Adrenal gland (tissue), 19 donors: ENCODE results near the gene ORM2. TPM values are rescaled to one million over a fixed set of nuclear protein-coding genes. Genes with fewer than 3 reads are reported as not detected.
"Not testable (repeated sequence)": the region's sequence is repeated elsewhere in the genome, so short reads cannot be mapped to it uniquely, and the experiment has no call there.

ENCODE experiments used
- DNase-seq, 7 donors: peaks; one replicate each; pipeline ENCODE4 v3.0.0-alpha.2; 2019 to 2020
- H3K27ac ChIP-seq, 5 donors: fragments of 200-600 bp; sonication (generic) in 4 of 5; 1 replicate in 3 of 5; 2 replicates in 2 of 5; pipeline versions ENCODE4 v1.5.1 to v1.8.0; 2016 to 2020; ENCODE audit warnings: mild to moderate bottlenecking in 1 of 5
- H3K27me3 ChIP-seq: fragments of 200-600 bp; 2 replicates; pipeline ENCODE4 v1.8.0; 2021
- H3K36me3 ChIP-seq, 2 donors: fragments of 200-600 bp; replicated peaks in 1 of 2; 1 replicate in 1 of 2; 2 replicates in 1 of 2; pipeline versions ENCODE4 v1.5.1 to v1.8.0; 2018 to 2022
- H3K4me1 ChIP-seq, 2 donors: fragments of 200-600 bp; replicated peaks in 1 of 2; 1 replicate in 1 of 2; 2 replicates in 1 of 2; pipeline versions ENCODE4 v1.5.1 to v1.8.0; 2018 to 2021
- H3K4me3 ChIP-seq, 4 donors: fragments of 200-600 bp; sonication (generic) in 3 of 4; one replicate each; pipeline ENCODE4 v1.5.1; 2016 to 2018
- H3K9me3 ChIP-seq, 3 donors: fragments of 200-600 bp; sonication (generic) in 1 of 3; replicated peaks in 1 of 3; 1 replicate in 2 of 3; 2 replicates in 1 of 3; pipeline versions ENCODE4 v1.5.1 to v1.8.0; 2016 to 2021
- POLR2A ChIP-seq, 2 donors: fragments of 450-650 bp; IDR thresholded peaks; one replicate each; pipeline ENCODE4 v1.6.1; 2017; ENCODE audit warnings: antibody characterized with exemption in 2 of 2, mild to moderate bottlenecking in 2 of 2, moderate library complexity in 1 of 2
- WGBS, 4 donors: extraction: QIAGEN DNeasy Blood & Tissue Kit in 2 of 4; methylation state at CpG; one replicate each; pipeline versions ENCODE4 v1.1.5 to v1.1.7; 2013 to 2017; 5-methylcytosine and 5-hydroxymethylcytosine counted together
- intact Hi-C, 2 donors: fragments of 100-400 bp; cut with DNase I; formaldehyde crosslinking; loops; one replicate each; pipeline versions ENCODE4 v1.14.1 to v1.15.0; 2022 to 2023
- long read RNA-seq, 10 donors: library from polyadenylated mRNA in 3 of 10; unstranded in 2 of 10; stranded (forward) in 1 of 10; transcript quantifications; one replicate each; pipeline ENCODE4 v2.0.0 and lab custom pipeline, GENCODE V29; 2021 to 2026
- polyA plus RNA-seq, 3 donors: library from polyadenylated mRNA; stranded (reverse); fragments of 200-250 nt in 2 of 3; fragments of 350-450 nt in 1 of 3; fragmentation: Illumina TruSeq in 1 of 3; extraction: RNeasy Lipid Tissue Mini Kit (QIAGEN cat#74804) in 1 of 3; gene quantifications; one replicate each; pipeline ENCODE4 v1.2.3, GENCODE V29; 2013 to 2014
- total RNA-seq, 9 donors: library from RNA; depleted of rRNA in 4 of 9; stranded (reverse); fragments of >200 nt in 4 of 9; fragments of 120-200 nt in 1 of 9; fragmentation: NEBNext Ultra II Directional in 1 of 9; extraction: Animal tissue kit (Norgen Biotek cat#: 25700) in 1 of 9; gene quantifications; one replicate each; pipeline versions ENCODE4 v1.1.0 to v1.2.4, GENCODE V29; 2013 to 2023
- TF ChIP-seq, protein P1 (sequence below), 6 experiments: fragments of 450-650 bp in 4 of 6; fragments of 200-600 bp in 2 of 6; sonication (generic) in 1 of 6; IDR thresholded peaks; 1 replicate in 5 of 6; 2 replicates in 1 of 6; pipeline versions ENCODE4 v1.5.1 to v1.8.0; 2016 to 2021; ENCODE audit warnings: antibody characterized with exemption in 6 of 6, mild to moderate bottlenecking in 2 of 6, moderate library complexity in 1 of 6
- donor health status: healthy with polysubstance abuse.
- donor health status: Bipolar disorder and iron deficiency.
- donor health status: DM: yes; HTN: yes; CAD: no.
- donor health status: DM: no; HTN: no; CAD: no.
- donor health status: DM: no; HTN: no; CAD: no.
- donor health status: DM: yes; HTN: yes; CAD: no.

ORM2 gene
- total RNA-seq (1 to 10 TPM in 5 of 9 donors, under 1 TPM in 1, not detected in 3; 0.60 to 6.8 (median 1.8) TPM), polyA plus RNA-seq (10 to 100 TPM in 1 of 3 donors, 1 to 10 TPM in 1, under 1 TPM in 1; 0.88 to 16.2 (median 1.3) TPM)
- long read RNA-seq, donor 1: 0 reads
- long read RNA-seq, donor 2: 0 reads
- long read RNA-seq, donor 3: 0 reads
- long read RNA-seq, donor 4, partial matches to known transcripts: 0 of 3 reads
- long read RNA-seq, donor 4, other reads (novel, unspliced or antisense): 0 of 3 reads
- long read RNA-seq, donor 5, partial matches to known transcripts: 0 of 4 reads
- long read RNA-seq, donor 5, other reads (novel, unspliced or antisense): 0 of 4 reads
- long read RNA-seq, donor 6: 0 reads
- long read RNA-seq, donor 7: 0 reads
- long read RNA-seq, donor 8, partial matches to known transcripts: 0 of 1 reads
- long read RNA-seq, donor 8, other reads (novel, unspliced or antisense): 0 of 1 reads
- long read RNA-seq, donor 9: 0 reads
- long read RNA-seq, donor 10: 0 reads

DNA sequence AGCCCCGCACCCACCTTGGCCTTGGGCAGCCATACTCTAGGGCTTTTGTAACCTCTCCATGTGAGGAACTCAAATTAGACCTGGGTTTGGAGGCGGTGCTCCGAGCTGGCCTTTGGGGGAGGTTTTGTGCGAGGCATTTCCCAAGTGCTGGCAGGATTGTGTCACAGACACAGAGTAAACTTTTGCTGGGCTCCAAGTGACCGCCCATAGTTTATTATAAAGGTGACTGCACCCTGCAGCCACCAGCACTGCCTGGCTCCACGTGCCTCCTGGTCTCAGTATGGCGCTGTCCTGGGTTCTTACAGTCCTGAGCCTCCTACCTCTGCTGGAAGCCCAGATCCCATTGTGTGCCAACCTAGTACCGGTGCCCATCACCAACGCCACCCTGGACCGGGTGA, at the start of gene ORM2:
Gene ORM2, plus strand, starts transcription at position 245 of the 398 bp plus-strand sequence. Its CDS starts 36 bp downstream, at position 281.
- H3K27ac ChIP-seq, DNase-seq, H3K9me3 ChIP-seq, intact Hi-C loops, H3K36me3 ChIP-seq, H3K27me3 ChIP-seq, H3K4me1 ChIP-seq, H3K4me3 ChIP-seq: not testable (repeated sequence)
- no CpG with 5 or more reads among the region's 10 CpGs for WGBS, 4 donors

DNA sequence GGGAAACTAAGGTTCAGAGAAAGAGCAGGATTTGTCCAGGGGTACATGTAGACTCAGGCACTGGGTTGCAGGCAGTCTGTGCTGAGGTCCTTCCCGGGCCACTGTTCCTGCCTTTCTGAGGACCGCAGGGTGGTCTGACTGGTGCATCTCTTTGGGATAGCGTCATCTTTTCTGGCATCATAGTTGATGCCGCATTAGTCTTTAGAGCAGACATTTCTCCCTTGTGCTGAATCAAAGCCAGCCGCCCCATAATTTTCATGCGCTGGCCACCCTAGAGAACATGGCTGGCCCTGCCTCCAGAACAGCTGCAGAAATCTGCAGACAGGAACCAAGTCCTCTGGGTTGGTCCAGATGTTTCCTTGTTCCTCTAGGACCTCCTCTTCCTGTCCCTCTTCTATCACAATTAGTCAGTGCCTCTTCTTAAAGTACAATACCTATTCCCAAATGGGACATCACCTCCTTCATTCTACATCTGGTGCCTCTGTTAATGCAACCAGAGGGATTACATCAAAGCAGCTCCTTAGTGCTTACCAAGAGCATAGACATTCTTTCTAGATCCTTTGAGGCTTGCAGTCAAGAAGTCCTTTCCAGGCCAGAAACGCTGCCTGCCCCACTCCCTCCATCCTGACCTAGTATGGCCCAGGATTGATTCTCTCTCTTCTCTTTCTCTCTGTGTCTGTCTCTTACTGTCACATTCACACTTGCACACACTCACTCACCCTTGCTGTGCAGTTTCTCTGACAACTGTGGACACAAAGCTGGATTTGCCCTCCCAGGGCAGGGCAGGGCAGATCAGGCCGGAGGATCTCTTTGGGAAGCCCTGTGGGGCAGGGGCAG, 48.8 kb upstream of the ORM2 start:
- H3K27ac ChIP-seq: peak overlapping the region in 2 of 5 donors; percentile 58 to 76
- no peak overlapping the region for H3K4me3 ChIP-seq
- DNase-seq: peak in 2 of 7 donors; percentile 4 to 10
- no peaks in the 10 kb centered on the region for H3K27me3 ChIP-seq
- H3K4me1 ChIP-seq: peaks cover 0 to 21% of the 10 kb centered on the region in 2 donors
- H3K9me3 ChIP-seq: no peaks in the 10 kb centered on the region
- 82 to 84% (median 84%) methylated on average over 7 to 8 of the region's 8 CpGs for WGBS, 4 donors
- intact Hi-C loops: no loop called here
- H3K36me3 ChIP-seq: no peaks in the 10 kb centered on the region
- TF ChIP-seq, protein P1, sequence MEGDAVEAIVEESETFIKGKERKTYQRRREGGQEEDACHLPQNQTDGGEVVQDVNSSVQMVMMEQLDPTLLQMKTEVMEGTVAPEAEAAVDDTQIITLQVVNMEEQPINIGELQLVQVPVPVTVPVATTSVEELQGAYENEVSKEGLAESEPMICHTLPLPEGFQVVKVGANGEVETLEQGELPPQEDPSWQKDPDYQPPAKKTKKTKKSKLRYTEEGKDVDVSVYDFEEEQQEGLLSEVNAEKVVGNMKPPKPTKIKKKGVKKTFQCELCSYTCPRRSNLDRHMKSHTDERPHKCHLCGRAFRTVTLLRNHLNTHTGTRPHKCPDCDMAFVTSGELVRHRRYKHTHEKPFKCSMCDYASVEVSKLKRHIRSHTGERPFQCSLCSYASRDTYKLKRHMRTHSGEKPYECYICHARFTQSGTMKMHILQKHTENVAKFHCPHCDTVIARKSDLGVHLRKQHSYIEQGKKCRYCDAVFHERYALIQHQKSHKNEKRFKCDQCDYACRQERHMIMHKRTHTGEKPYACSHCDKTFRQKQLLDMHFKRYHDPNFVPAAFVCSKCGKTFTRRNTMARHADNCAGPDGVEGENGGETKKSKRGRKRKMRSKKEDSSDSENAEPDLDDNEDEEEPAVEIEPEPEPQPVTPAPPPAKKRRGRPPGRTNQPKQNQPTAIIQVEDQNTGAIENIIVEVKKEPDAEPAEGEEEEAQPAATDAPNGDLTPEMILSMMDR (IDR thresholded peaks at IDR 0.05): no peak
- no peak for TF ChIP-seq POLR2A (IDR thresholded peaks at IDR 0.05)

DNA sequence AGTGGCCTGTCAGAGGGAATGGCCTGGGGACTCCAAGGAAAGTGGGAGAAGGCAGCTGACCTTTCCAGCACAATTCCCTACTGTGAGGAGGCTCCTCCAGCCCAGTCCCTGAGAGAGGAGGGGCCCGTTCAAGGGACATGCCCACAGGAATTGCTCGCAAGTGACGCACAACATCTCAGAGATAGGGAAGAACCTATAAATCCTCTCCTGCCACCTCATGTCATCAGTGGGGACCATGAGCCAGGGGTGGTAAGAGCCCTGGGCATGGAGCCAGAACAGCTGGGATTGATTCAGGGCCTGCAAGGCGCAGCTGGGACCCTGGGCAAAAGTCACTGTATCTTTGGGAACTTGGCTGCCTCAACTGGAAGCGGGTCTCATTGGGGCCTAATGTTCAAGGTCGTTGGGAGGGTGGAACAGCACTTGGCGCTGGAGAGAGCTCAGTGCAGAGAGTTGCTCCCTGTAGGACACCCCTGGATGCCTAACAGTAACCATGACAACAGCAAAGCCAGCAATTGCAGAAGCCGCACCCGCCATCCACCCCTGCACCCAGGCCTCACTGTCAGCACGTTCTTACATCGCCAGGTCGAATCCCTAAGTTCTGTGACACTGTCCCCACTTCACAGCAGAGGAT, 48.1 kb upstream of the ORM2 start:
- DNase-seq: peak in 6 of 7 donors; percentile 52 to 86 (median 68)
- Histone ChIP-seq H3K36me3 (no peaks in the 10 kb centered on the region), H3K27me3 (no peaks in the 10 kb centered on the region), H3K9me3 (no peaks in the 10 kb centered on the region), H3K4me3 (no peak overlapping the region), H3K27ac (peak overlapping the region in 2 of 5 donors; percentile 58 to 76), H3K4me1 (peaks cover 0 to 21% of the 10 kb centered on the region in 2 donors)
- no peak for TF ChIP-seq POLR2A (IDR thresholded peaks at IDR 0.05)
- TF ChIP-seq, protein P1 (IDR thresholded peaks at IDR 0.05): no peak
- 54 to 81% (median 67%) methylated on average over 11 to 12 of the region's 12 CpGs for WGBS, 4 donors
- intact Hi-C loops: no loop called here

DNA sequence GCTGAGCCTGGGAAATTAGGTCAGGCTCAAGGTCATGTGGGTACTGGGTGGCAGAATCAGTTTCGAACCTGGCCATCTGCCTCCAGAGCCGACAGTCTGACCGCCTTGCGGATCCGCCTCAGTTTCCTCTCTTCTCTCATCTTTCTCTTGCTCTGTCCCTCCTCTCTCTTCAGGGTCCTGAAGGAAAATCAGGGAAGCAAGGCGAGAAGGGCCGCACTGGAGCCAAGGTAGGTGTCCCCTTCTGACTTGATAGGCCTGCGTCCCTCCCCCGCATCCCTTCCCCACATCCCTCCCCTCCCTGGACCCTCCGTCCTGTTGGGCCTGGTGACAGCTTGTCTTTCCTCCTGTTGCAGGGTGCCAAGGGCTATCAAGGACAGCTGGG, 47.6 kb upstream of the ORM2 start:
- peak overlapping the region in 1 of 5 donors; percentile 76 for H3K27ac ChIP-seq

More for the DNA sequence above, 47.6 kb upstream of the ORM2 start:
- WGBS, 4 donors: 85 to 91% (median 86%) methylated on average over 7 to 10 of the region's 10 CpGs
- no peaks in the 10 kb centered on the region for H3K9me3 ChIP-seq
- no peaks in the 10 kb centered on the region for H3K36me3 ChIP-seq
- peak in 1 of 7 donors; percentile 8 for DNase-seq
- intact Hi-C loops: no loop called here
- peaks cover 0 to 21% of the 10 kb centered on the region in 2 donors for H3K4me1 ChIP-seq
- H3K27me3 ChIP-seq: no peaks in the 10 kb centered on the region
- H3K4me3 ChIP-seq: no peak overlapping the region
- TF ChIP-seq, protein P1 (IDR thresholded peaks at IDR 0.05): no peak
- TF ChIP-seq POLR2A (IDR thresholded peaks at IDR 0.05): no peak
